Measurements from ENCODE around the gene DSE.

The DSE gene

DNA sequence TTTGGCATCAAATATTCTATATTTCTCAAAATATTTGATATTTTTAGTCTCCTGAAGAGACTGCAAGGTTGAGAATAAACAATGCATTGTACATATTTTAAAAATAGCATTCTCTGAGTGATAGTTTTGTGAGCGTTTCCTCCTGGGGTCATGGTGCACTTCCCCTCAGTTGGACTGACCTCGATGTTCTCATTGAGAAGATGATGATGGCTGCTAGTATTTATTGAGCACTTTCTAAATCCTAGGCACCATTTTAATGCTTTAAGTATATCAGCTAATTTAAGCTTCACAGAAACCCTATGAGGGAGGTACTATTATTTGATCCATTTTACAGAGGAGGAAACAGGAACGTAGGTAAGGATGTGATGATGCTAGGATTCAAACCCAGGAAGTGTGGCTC, 18.2 kb downstream of the DSE start:
- no peak for DNase-seq

GRCh38 chr6:116389357-116389756, 18.6 kb downstream of the DSE start:
- no peak for DNase-seq

DNA sequence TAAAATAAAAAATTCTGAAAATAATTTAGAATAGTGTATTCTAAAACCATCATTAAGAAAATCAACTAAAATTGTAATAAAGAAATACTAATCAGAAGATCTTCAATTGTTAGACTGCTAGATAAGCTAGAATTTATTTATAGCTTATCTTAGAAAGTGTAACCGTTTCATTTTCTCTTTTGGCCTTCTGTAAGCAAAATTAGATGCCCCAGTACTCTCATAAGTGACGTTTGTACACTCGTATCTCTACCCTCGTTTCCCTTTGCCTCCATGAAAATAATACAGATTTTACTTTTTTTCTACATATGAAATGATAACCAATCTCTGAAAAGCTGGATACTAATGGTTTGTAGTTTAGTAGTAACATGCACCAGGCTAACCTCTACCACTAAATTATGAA, 19.8 kb downstream of the DSE start:
- no peak for DNase-seq

DNA sequence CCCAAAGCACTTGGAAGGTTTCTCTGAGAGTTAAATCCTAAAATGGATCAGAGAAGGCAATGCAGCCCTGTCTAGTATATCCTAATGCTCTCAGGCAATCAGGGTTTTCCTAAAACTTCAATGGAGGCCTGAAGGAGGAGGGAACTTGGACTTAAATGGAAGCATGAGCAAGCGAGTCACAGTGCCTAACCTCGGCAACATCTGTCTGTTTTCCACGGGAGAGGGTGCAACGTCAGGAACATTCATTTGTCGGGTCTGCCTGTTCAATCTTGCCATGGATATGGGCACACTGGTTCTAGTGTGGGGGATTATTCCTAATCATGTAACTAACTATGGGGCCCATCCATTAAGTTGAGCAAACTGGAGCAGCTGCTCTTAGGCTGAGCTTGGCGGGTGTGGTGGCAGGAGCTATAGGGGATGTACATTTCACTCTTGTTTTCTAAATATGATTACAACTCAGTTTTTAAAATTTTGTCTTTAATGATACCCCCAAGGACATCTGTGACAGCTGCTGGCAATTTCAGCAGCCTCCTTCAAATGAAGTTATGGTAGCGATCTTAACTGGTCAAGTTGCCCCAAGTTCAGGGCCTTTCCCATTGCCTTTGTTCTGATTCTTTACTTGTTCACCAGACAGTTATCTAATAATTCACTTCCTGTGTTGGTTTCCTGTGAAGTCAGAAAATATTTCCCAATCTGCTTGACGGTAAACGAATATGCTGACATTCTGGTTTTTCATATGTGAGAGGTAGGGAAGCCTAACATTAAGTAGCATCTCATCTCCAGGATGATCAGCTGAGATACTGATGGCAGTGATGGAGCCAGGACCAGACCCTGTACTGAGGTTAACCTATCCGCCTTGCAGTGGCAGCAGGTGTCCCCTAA, 21.6 kb downstream of the DSE start:
- DNase-seq = no peak

DNA sequence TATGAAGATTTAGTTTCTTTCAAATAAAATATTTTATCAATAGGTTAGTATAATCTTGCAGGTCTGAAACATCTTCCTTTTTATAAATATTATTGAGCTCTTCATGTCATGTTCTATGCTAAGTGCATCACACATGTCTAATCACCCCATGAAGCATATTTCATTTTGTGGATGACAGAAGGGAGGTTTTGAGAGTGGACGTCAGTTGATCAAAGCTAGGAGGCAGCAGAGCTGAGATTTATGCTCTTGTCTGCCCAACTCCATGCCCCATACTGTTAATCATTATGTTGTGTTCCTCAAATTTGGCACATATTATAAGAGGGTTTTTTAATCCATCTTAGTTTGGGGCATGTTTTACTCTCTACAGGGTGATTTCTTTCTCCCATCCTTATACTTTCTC, 22.7 kb downstream of the DSE start:
- no peak for DNase-seq

DNA sequence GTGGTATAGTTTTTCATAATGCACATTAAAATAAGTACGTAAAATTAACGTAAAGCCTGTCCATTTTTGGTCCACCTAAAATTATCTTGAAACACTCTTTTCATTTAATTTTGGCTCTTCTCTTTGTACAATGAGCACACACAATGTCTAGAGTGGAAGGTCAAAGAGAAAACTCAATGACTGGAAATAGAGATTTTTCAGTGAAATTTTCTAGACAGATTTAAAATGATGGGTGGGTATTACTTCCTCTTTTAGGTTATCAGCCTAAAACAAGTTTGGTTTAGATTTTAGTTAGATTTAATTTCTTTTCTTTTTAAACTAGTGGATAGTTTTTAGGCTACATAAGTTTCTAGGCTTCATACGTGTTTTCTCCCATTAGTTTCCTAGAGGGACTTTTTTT, 24.9 kb downstream of the DSE start:
- no peak for DNase-seq

GRCh38 chr6:116396441-116396840, 25.7 kb downstream of the DSE start:
- no peak for DNase-seq

- DNase-seq = no peak
Measured at GRCh38 chr6:116397914-116398313, 27.2 kb downstream of the DSE start.

DNA sequence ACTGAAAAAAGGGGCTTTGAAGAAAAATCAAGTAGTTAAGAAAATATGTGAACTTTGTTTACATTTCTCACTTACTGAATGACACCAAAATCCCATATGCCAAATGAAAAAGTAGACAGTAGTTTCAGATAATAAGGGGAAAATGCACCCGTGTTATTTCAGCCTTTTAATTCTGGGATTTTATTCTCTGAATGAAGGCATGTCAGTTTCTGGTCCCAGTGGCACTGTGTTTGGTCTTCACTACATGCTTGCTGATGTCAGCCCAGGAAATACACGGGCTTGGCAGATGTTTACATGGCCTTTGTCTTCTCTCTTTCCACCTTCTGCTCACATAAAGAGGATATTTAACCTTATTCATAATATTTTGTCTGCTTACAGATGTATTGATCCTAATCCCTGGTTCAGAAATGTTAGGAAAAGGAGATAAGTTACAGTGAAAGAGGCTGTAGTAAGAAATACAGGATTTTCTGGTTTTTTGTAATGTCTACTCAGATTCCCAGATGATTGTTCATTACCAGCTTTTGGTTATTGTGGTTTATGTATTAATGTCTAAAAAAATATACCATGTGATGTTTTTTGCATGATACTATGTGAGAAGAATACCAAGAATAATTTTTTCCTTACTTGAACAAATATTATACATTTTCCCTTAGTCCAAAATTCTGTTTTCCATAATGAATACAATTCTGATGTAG, 27.7 kb downstream of the DSE start:
- no peak for DNase-seq

DNA sequence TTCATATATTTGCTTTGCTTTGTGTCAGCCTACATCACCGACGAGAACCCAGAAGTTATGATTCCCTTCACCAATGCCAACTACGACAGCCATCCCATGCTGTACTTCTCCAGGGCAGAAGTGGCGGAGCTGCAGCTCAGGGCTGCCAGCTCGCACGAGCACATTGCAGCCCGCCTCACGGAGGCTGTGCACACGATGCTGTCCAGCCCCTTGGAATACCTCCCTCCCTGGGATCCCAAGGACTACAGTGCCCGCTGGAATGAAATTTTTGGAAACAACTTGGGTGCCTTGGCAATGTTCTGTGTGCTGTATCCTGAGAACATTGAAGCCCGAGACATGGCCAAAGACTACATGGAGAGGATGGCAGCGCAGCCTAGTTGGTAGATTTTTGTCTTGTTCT, 28.5 kb downstream of the DSE start:
- DNase-seq = no peak

DNA sequence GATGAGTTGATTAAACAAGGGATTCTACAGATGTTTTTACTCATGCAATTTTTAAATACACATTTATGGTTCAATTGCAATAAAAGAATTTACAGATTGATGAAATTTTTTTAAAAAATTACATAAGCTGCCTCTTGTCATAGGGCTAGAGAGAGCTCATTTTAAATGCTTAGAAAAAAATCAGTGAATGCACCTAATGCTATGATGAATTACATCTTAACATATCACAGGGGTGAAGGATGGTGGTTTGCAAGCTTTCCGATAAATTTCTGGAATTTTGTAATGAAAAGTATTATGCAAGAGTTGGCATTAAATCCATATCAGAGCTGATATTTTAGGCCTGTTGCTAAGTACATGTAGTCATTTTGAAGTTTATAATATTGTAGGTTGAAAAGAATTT, 29.6 kb downstream of the DSE start:
- no peak for DNase-seq

- DNase-seq = no peak
Measured at GRCh38 chr6:116402108-116402937, 31.6 kb downstream of the DSE start.

- no peak for DNase-seq
Measured at GRCh38 chr6:116403205-116403604, 32.5 kb downstream of the DSE start.

GRCh38 chr6:116404696-116405095, 33.9 kb downstream of the DSE start:
- DNase-seq = no peak

DNA sequence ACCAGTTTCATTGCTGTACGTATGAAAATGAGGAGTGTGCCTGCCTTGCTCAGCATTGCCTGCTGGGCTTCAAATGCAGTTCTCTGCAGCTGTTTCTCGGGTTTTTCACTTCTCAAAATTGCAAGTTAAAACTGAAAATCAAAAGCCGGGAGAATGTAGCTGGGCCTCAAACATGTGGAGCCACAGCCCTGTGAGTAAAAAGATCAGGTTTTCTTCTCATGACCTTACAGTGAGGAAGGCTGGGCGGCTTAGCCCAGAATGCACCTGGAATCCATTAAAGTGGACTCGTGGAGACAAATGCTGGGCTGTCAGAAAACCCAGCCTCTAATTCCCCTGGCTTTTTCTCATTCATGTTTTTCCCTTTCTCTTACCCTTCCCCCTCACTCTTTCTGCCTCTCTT, 34.4 kb downstream of the DSE start:
- no peak for DNase-seq

- no peak for DNase-seq
Measured at GRCh38 chr6:116405652-116406356, 35.1 kb downstream of the DSE start.

- no peak for DNase-seq
Measured at GRCh38 chr6:116406678-116407345, 36.1 kb downstream of the DSE start.

- DNase-seq = no peak
Measured at GRCh38 chr6:116408491-116408890, 37.7 kb downstream of the DSE start.

DNA sequence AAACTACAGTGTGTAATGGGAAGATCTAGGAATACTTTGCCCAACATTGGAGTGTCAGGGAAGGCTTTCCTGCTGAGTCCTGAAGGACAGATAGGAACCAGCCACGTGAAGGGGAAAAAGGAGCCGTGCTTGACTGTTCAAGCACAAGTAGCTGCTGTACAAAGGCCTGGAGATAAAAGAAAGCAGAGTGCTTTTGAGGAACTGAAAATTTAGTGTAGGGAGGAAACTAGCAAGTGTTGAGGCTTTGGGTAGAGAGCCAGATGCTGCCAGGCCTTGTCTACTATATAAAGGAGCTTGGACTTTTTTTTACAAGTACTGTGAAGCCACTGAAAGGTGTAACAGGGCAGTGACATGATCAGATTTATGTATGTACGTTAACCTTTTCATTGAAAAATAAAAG, 39.0 kb downstream of the DSE start:
- DNase-seq = no peak

DNA sequence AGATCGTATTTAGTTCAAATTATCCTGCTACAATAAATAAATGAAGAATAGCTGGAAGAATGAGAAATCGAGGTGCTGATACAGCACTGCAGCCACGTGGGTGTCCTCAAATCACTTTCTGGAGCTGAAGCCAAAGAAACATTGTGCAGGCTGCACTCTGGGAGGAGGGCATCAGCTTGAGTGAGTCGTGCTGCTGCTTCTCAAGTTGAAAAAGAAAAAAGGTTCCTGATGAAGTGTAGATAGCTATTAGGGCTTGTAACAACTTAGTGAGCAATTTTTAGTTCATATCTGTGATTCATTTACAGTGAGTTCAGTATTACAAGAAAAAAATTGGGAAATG, 40.5 kb downstream of the DSE start:
- no peak for DNase-seq

- no peak for DNase-seq
Measured at GRCh38 chr6:116412270-116412669, 41.5 kb downstream of the DSE start.

GRCh38 chr6:116413357-116413756, 42.6 kb downstream of the DSE start:
- DNase-seq = no peak

DNA sequence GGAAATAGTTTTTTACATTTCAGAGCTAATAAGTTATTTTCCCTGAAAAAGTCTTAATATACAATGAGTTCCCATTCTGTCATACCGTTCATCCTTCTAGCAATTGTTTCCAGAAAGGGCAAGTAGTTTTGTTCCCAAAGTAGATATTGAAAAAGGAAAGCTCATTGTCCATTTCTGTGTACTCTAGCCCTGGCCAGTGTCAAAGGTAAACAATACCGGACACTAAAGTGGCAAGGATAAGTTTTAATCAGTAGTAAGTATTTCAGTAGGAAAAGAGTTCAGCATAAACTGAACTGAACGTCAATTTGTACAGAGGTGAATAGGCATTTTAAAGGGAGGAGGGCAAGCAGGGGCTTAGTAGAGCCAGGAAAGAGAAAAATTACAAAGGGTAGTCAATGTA, 46.9 kb downstream of the DSE start:
- DNase-seq = no peak

Data from NCI-H2171 treated with DMSO at 0.1 percent for 48 hours (cell line).